OCI-LY7 (cell line): ENCODE results near the gene LPCAT3. TPM values are rescaled to one million over a fixed set of nuclear protein-coding genes. Genes with fewer than 3 reads are reported as not detected.
A peak's percentile ranks its signal among the peaks of the same experiment; 100 is the strongest.

Experiments
- BruUV-seq: library from RNA; stranded (reverse); fragments of 400-500 nt; replicated peaks from 2 replicates; lab custom pipeline; 2021; lab: Mats Ljungman, UMichigan
- CTCF ChIA-PET: fragments of 300-600 bp; sonication (Branson Sonifier 250); formaldehyde crosslinking; loops from one replicate; lab custom pipeline; 2022; ENCODE audit warnings: antibody characterized with exemption; ENCODE audit not compliant: unreplicated experiment; lab: Charles Lee
- POLR2A ChIA-PET: fragments of 300-600 bp; sonication (Branson Sonifier 250); formaldehyde crosslinking; loops from one replicate; lab custom pipeline; 2022; ENCODE audit warnings: antibody characterized with exemption; lab: Charles Lee
- DNase-seq: peaks from one replicate; pipeline ENCODE4 v3.0.0-alpha.2; 2015; ENCODE audit warnings: low spot score
- H2AFZ ChIP-seq: fragments of 200-600 bp; sonication (generic), shearing (Covaris generic); 2 replicates; pipeline ENCODE4 v1.6.1; 2014; ENCODE audit warnings: mild to moderate bottlenecking, antibody characterized with exemption, low read length, moderate library complexity
- H3K27ac ChIP-seq: fragments of 200-600 bp; sonication (generic); 2 replicates; pipeline ENCODE4 v1.5.1; 2014; ENCODE audit warnings: mixed run types, low read depth, mild to moderate bottlenecking, moderate library complexity, low read length, inconsistent platforms; ENCODE audit not compliant: poor library complexity, severe bottlenecking
- H3K36me3 ChIP-seq: fragments of 200-600 bp; sonication (generic); 2 replicates; pipeline ENCODE4 v1.6.1; 2014; ENCODE audit warnings: mild to moderate bottlenecking, antibody characterized with exemption, low read length, moderate library complexity, mixed read lengths; ENCODE audit not compliant: insufficient read depth
- H3K4me1 ChIP-seq: fragments of 200-600 bp; sonication (generic); 2 replicates; pipeline ENCODE4 v1.5.1; 2014; ENCODE audit warnings: mild to moderate bottlenecking, low read length; ENCODE audit not compliant: insufficient read depth, poor library complexity, severe bottlenecking
- H3K4me2 ChIP-seq: fragments of 200-600 bp; sonication (generic); 2 replicates; pipeline ENCODE4 v1.6.1; 2014; ENCODE audit warnings: mild to moderate bottlenecking, low read length
- H3K4me3 ChIP-seq: fragments of 200-600 bp; sonication (generic); 2 replicates; pipeline ENCODE4 v1.5.1; 2014; ENCODE audit warnings: mild to moderate bottlenecking, low read depth, low read length; ENCODE audit not compliant: poor library complexity, severe bottlenecking
- H3K79me2 ChIP-seq: fragments of 200-600 bp; sonication (generic); 2 replicates; pipeline ENCODE4 v1.6.1; 2016; ENCODE audit warnings: low read depth, mild to moderate bottlenecking, low read length, moderate library complexity, mixed read lengths; ENCODE audit not compliant: insufficient read depth
- H3K9me2 ChIP-seq: fragments of 200-600 bp; sonication (generic); 2 replicates; pipeline ENCODE4 v1.6.1; 2016; ENCODE audit warnings: mild to moderate bottlenecking, low read length, mixed read lengths; ENCODE audit not compliant: insufficient read depth
- H3K9me3 ChIP-seq: fragments of 200-600 bp; sonication (generic); 2 replicates; pipeline ENCODE4 v1.6.1; 2014; ENCODE audit warnings: mild to moderate bottlenecking, mixed run types, low read length, mixed read lengths
- H4K20me1 ChIP-seq: fragments of 200-600 bp; sonication (generic); 2 replicates; pipeline ENCODE4 v1.6.1; 2014; ENCODE audit warnings: mild to moderate bottlenecking, antibody characterized with exemption, low read length, moderate library complexity, mixed read lengths; ENCODE audit not compliant: insufficient read depth
- EZH2phosphoT487 ChIP-seq: fragments of 200-600 bp; sonication (generic); IDR thresholded peaks from 2 replicates; pipeline ENCODE4 v1.6.1; 2018; ENCODE audit warnings: low read depth, borderline replicate concordance, mild to moderate bottlenecking, mixed run types, antibody characterized with exemption, low read length, moderate library complexity, mixed read lengths
- intact Hi-C: fragments of 100-400 bp; cut with micrococcal nuclease; formaldehyde crosslinking; loops from one replicate; pipeline ENCODE4 v1.10.0; 2022; ENCODE audit not compliant: unreplicated experiment
- total RNA-seq, 2 experiments: library from RNA; depleted of rRNA in 1 of 2; stranded (reverse); fragments of >200 nt in 1 of 2; shearing (Covaris generic) in 1 of 2; gene quantifications; 2 replicates each; pipeline ENCODE4 v1.2.3, GENCODE V29; 2014 to 2022
- TF ChIP-seq, protein P1 (sequence below): fragments of 200-600 bp; sonication (generic); conservative IDR thresholded peaks from 2 replicates; pipeline ENCODE4 v1.5.1; 2014; ENCODE audit warnings: mild to moderate bottlenecking, antibody characterized with exemption, low read length, moderate library complexity, mixed read lengths

The LPCAT3 gene
- total RNA-seq, 2 experiments from 2014 or later = 17.4 to 29.7 TPM

DNA sequence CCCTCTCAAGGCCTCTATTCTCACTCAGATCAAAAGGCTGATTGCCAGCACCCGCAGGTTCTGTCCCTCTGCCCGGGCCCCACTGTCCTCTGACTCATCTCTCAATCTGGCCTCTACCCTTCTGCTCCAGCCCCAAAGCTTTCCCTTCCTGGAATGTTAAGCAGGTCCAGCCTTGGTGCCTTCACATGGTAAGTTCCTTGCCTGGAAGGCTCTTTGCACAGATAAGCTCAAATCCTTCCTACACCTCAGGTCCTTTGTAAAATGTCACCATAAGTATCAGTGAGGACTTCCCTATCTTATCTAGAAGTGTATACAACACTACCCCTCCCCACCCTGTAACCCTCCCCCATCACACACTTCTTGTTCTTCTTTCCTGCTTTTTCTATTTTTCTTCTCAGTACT lies 22.2 kb downstream of the LPCAT3 start:
- CTCF ChIA-PET = interaction anchor here (0.5 kb wide), 1 partner anchor 288 kb away, joined by 3 read pairs; no protein-coding TSS in a partner anchor
- Histone ChIP-seq H3K79me2 (no peaks in the 10 kb centered on the region), H3K27ac (no peak overlapping the region), H3K36me3 (peaks cover 79% of the 10 kb centered on the region), H3K9me2 (no peaks in the 10 kb centered on the region), H4K20me1 (no peaks in the 10 kb centered on the region), H2AFZ (no peak overlapping the region), H3K4me1 (no peaks in the 10 kb centered on the region), H3K9me3 (no peaks in the 10 kb centered on the region), H3K4me3 (no peak overlapping the region), H3K4me2 (no peak overlapping the region)
- POLR2A ChIA-PET = no interaction called here
- no peak for DNase-seq
- TF ChIP-seq EZH2phosphoT487 = no peak
- TF ChIP-seq, protein P1, sequence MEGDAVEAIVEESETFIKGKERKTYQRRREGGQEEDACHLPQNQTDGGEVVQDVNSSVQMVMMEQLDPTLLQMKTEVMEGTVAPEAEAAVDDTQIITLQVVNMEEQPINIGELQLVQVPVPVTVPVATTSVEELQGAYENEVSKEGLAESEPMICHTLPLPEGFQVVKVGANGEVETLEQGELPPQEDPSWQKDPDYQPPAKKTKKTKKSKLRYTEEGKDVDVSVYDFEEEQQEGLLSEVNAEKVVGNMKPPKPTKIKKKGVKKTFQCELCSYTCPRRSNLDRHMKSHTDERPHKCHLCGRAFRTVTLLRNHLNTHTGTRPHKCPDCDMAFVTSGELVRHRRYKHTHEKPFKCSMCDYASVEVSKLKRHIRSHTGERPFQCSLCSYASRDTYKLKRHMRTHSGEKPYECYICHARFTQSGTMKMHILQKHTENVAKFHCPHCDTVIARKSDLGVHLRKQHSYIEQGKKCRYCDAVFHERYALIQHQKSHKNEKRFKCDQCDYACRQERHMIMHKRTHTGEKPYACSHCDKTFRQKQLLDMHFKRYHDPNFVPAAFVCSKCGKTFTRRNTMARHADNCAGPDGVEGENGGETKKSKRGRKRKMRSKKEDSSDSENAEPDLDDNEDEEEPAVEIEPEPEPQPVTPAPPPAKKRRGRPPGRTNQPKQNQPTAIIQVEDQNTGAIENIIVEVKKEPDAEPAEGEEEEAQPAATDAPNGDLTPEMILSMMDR = no peak
- no TSS peak for BruUV-seq
- intact Hi-C loops = no loop called here

DNA sequence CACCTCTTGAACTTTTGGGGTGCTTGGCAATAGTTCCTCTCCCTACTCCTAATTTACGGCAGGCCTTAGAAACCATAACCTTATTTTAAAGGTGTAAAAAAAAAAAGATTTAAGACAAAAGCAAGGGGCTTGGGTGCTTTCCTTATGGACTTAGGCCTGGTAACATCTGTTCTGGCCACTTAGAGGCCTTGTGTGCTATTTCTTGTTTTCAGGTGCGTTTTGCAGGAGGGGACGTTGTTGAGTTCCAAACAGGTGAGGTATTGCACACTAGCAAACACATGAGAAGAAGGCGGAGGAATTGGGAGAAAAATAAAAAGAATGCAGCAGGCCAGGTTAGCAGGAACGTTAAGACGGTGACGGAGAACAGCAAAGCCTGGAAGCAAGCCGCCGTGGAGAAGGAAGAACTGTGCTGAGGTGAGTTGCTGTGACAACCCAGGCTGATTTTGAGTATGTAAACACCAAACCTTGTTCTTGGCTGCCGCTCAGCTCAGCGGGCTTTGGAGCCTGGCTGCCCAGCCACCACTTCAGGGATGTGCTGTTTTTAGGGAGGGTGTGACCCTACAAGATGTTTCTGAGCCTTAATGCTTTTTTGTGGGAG lies 30.2 kb downstream of the LPCAT3 start:
- H3K9me2 ChIP-seq = no peaks in the 10 kb centered on the region
- no peak overlapping the region for H3K4me3 ChIP-seq
- ChIA-PET CTCF (no interaction called here), POLR2A (no interaction called here)
- H3K27ac ChIP-seq = no peak overlapping the region
- no peaks in the 10 kb centered on the region for H4K20me1 ChIP-seq
- peaks cover 79% of the 10 kb centered on the region for H3K36me3 ChIP-seq
- no peak overlapping the region for H2AFZ ChIP-seq
- no peak for DNase-seq
- BruUV-seq = TSS peak; percentile 35
- no peak for TF ChIP-seq EZH2phosphoT487
- TF ChIP-seq, protein P1 = no peak
- no peak overlapping the region for H3K4me2 ChIP-seq
- H3K79me2 ChIP-seq = no peaks in the 10 kb centered on the region
- H3K9me3 ChIP-seq = no peaks in the 10 kb centered on the region
- H3K4me1 ChIP-seq = no peaks in the 10 kb centered on the region
- intact Hi-C loops = no loop called here

DNA sequence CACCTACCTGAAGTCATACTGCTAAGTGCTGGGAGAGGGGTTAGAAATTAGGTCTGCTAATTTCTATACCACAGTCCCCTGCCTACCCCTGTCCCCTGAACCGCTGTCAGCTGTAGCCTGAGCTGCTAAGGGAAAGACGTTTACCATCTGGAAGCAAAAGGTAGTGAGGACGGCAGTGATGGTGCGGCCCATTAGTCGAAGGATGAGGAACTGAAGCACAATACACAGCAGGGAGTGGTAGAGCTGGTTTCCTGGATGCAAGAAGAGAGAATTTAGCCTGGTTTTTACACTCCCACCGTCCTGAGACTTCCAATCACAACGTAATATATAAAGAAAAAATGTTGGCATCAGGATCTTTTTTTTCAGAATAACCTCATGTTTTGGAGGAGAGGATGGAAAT lies 35.7 kb downstream of the LPCAT3 start:
- Histone ChIP-seq H3K4me2 (no peak overlapping the region), H3K36me3 (peaks cover 89% of the 10 kb centered on the region), H3K79me2 (no peaks in the 10 kb centered on the region), H3K4me3 (no peak overlapping the region), H3K9me3 (no peaks in the 10 kb centered on the region), H2AFZ (no peak overlapping the region), H3K9me2 (no peaks in the 10 kb centered on the region), H4K20me1 (no peaks in the 10 kb centered on the region), H3K27ac (no peak overlapping the region), H3K4me1 (no peaks in the 10 kb centered on the region)
- no peak for DNase-seq
- intact Hi-C loops = no loop called here
- no TSS peak for BruUV-seq
- TF ChIP-seq, protein P1 = no peak
- no peak for TF ChIP-seq EZH2phosphoT487
- ChIA-PET POLR2A (no interaction called here), CTCF (interaction anchor here (0.5 kb wide), 1 partner anchor 122 kb away, joined by 3 read pairs; no protein-coding TSS in a partner anchor)
